Endothelial cell of umbilical vein (primary cell): ENCODE results near the gene C1orf198.

Experiments used
- CTCF ChIP-seq, 2 donors: IDR thresholded peaks; 1 replicate in 1 of 2; 2 replicates in 1 of 2; pipeline ENCODE4 v1.5.1; 2011; ENCODE audit warnings: low read length in 2 of 2, mild to moderate bottlenecking in 2 of 2, moderate library complexity in 2 of 2, control low read depth in 1 of 2, inconsistent platforms in 1 of 2, low read depth in 1 of 2; ENCODE audit not compliant: insufficient read depth in 1 of 2; ENCODE audit errors: extremely low read depth in 1 of 2
- EZH2 ChIP-seq: IDR thresholded peaks from 2 replicates; pipeline ENCODE4 v1.6.1; 2012; ENCODE audit warnings: borderline replicate concordance, low read depth, mild to moderate bottlenecking, moderate library complexity, low read length, inconsistent platforms; ENCODE audit not compliant: severe bottlenecking
- GATA2 ChIP-seq: IDR thresholded peaks from 2 replicates; pipeline ENCODE4 v1.7.0; 2011; ENCODE audit warnings: low read depth, mild to moderate bottlenecking, moderate library complexity, mixed read lengths, low read length; ENCODE audit not compliant: insufficient read length, insufficient read depth
- MAX ChIP-seq: IDR thresholded peaks from 2 replicates; pipeline ENCODE4 v1.6.1; 2011; ENCODE audit not compliant: insufficient read depth, insufficient read length
- MYC ChIP-seq: IDR thresholded peaks from one replicate; pipeline ENCODE4 v1.6.1; 2011; ENCODE audit warnings: mild to moderate bottlenecking, low read depth, low read length
- POLR2A ChIP-seq: IDR thresholded peaks from 2 replicates; pipeline ENCODE4 v1.6.1; 2012; ENCODE audit warnings: low read depth, mild to moderate bottlenecking, control low read depth, low read length
- POLR2AphosphoS5 ChIP-seq: IDR thresholded peaks from 2 replicates; pipeline ENCODE4 v1.6.1; 2012; ENCODE audit warnings: low read depth, mild to moderate bottlenecking, control low read depth, low read length, moderate library complexity; ENCODE audit not compliant: insufficient read depth

GRCh38 chr1:230907472-230908205 lies 39.3 kb upstream of the C1orf198 start:
- no peak for TF ChIP-seq CTCF (IDR thresholded peaks at IDR 0.05; ENCODE audit: extremely low read depth in 1 of 2, insufficient read depth in 1 of 2, low read depth in 1 of 2, low read length in 2 of 2)
- TF ChIP-seq POLR2AphosphoS5, result no peak
- no peak for TF ChIP-seq MAX
- TF ChIP-seq MYC, result no peak
- no peak for TF ChIP-seq EZH2
- no peak for TF ChIP-seq GATA2
- no peak for TF ChIP-seq POLR2A
